GM18499 (cell line): Measurements from ENCODE around the gene GRIN3A.

Experiments used
- ATAC-seq: cut with Tn5 transposase; IDR thresholded peaks from one replicate; pipeline ENCODE4 v1.9.1; 2021; ENCODE audit warnings: moderate number of reproducible peaks; ENCODE audit not compliant: insufficient read depth, unreplicated experiment

GRIN3A gene

DNA sequence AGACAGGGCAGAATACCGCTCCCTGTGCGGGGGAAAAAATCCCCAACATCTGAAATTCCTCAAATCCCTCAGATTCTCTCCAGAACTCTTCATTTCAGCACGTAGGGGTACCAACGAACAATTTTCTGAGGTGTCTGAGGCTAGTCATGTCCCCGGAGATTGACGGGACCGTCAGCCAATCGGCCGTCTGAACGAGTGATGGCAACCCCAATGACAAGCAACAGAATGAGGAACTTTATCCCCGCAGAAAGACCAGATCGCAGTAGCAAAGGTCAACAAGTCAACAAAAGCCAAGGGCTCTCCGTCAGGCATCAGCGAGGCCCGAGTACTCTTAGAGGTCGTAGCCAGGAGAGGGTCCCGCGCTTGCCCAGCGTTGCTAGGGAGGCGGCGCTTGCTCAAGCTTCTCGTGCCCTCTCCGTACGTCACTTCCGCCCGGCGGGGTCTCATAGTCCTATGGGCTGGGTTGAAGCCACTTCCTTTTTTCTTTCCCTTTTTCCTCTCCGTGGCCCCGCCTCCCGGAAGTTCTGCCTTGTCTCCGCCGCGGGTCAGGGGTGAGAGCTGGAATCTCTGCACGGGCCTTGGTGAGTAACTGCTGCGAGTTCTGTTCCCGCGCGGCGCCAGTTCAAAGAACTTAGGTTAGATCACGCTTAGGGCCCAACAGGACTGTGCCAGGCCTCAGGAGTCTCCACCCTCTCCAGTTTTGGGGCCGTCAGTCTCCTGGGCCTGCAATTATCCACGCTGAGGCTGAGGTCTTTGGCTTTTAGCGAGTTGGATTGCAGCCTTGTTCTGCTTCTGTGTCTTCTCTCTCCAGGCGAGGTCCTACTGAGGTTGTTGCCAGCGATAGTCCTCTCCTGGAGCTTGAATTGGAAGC, 204.9 kb downstream of the GRIN3A start, which contains the start of gene RNF20:
Gene RNF20 (plus strand): TSS at position 520 of the 871 bp plus-strand sequence. CDS start 1,571 bp downstream, outside the sequence.
- peak; percentile 98 for ATAC-seq

DNA sequence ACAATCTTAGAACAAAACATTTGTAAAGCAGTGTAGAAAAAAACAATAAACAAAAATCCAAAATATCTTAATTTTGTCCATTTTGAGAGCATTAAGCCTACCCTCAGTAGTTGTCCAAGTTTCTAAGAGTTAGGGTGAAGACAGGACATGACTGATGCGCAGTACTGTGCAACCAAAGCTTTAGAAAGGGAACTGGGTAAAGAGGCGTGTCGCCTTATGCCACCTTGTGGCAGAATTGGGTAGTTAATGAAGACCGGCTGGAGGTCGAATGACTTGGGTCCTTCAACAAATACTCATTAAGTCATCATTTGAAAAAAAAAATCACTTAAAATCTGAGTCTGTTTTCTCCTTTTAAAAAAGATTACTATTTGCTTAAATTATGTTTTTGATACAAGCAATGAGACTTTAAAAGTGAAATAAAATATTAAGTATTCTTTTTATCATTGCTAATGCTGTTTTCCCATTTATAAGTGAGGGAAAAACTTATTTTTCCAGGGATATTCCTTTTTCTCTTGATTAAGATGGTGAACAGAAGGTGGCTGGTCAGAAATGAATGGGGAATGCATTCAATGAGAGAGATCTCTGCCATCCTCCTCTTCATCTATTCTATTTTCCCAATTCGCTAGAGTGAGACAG, 208.3 kb downstream of the GRIN3A start:
- peak; percentile 33 for ATAC-seq

DNA sequence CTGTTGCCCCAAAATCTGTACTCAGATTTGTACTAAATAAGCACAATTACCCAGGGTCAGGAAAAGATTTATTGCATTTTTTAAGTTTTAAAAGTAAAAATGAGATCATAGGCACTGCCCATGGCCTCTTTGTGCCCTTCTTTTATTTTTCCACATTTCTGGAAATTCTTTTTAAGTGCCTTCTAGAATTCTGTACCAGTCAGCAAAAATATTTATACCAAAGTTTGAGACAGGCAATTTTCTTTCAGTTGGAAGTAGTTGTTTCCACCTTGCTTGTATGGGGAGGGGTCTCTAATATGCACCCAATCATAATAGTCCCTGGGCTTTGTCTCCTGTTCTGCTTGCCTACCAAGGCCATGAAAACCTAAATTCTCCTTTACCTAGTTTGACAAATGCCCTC, 210.4 kb downstream of the GRIN3A start:
- ATAC-seq = no peak

DNA sequence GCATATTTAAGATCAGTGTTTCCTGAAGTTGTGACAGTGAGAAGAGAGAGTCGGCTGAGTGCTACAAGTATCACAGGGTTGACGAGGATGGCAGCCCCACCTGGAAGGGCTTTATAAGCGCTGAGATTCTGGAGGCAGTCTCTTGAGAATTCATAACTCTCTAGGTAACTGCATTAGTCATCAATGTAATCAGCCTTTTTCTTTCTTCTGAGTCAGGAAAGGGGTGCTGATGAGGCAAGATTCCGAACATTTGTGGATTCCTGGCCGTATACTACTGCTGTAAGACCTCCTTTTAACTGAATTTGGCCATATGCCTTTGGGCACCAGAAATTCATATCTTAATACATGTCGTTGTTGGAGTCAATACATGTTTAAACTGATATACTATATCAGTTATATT, 211.4 kb downstream of the GRIN3A start:
- ATAC-seq = no peak

DNA sequence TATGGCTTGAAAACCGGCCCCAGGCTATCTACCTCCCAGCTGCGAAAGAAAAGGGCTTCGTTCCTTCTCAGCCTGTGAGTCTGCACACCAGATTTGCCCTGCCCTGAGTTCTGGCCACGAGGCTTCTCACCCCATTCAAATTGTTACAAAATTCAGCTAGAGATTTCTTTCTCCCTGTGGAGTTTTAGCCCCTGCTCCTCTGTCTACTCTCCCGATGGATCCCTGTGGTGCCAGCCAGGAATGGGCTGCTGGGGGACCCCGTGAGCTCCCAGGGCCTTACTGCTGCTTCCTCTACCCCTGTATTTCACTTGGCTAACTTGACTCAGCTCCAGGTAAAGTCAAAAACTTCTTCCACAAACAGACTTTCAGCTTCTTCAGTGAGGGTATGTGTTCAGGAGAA, 214.1 kb downstream of the GRIN3A start:
- ATAC-seq = no peak
